SK-N-MC (cell line): ENCODE results near the gene RTTN.

Experiments
- EZH2 ChIP-seq: fragments of 200-600 bp; sonication (generic); IDR thresholded peaks from one replicate; pipeline ENCODE4 v1.6.1; 2017; ENCODE audit warnings: antibody characterized with exemption
- FOXP2 ChIP-seq: optimal IDR thresholded peaks from 2 replicates; pipeline ENCODE3; 2011; ENCODE audit warnings: mild to moderate bottlenecking, moderate library complexity; ENCODE audit not compliant: insufficient read depth; ENCODE audit errors: extremely low read length, control extremely low read depth
- POLR2AphosphoS5 ChIP-seq: IDR thresholded peaks from 2 replicates; pipeline ENCODE4 v1.6.1; 2012; ENCODE audit warnings: mild to moderate bottlenecking, low read depth, low read length, borderline replicate concordance

DNA sequence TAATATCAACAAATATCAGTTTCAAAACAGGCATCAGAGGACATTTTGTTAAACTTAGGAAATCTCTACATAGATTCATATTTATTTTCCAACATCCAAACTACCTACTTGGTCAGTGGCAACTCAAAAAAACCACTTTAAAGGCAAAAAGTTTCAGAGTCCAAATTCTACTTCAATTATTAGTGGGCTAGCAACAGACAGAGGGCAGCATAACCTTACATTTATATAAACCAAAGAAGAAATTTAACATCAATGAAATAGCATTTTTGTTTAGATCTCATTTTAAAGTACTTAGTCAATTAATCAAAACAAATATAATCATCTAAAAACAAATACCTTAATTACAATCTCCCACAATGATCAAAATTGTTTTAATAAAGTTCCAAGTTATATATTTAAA, 33.3 kb downstream of the RTTN start:
- TF ChIP-seq POLR2AphosphoS5 (no peak), EZH2 (no peak), FOXP2 (no peak)
